ENCODE data around the gene SAMD8.
"Not testable (repeated sequence)": the region's sequence is repeated elsewhere in the genome, so short reads cannot be mapped to it uniquely, and the experiment has no call there.

Gene SAMD8

GRCh38 chr10:75086278-75086934, 25.1 kb upstream of the SAMD8 start:
- DNase-seq (ENCODE audit: low spot score) = no peak

DNA sequence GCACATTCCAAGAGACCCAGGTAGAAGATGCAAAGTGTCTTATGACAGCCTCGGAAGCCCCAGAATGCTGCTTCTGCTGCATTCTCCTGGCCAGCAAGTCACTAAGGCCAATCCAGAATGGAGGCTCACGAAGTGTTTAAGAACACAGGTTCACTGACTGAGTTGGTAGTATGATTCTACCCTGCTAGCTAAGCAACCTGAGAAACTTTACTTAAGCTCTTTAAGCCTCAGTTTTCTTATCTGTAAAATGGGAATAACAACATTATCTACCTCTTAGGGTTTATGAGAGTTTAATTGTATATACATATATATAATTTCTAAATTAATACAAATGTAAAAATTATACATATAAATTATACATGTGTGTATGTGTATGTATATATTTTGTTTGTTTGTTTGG, 22.8 kb upstream of the SAMD8 start:
- DNase-seq (ENCODE audit: low spot score) = no peak

GRCh38 chr10:75089634-75090033, 21.8 kb upstream of the SAMD8 start:
- no peak for DNase-seq (ENCODE audit: low spot score)

DNA sequence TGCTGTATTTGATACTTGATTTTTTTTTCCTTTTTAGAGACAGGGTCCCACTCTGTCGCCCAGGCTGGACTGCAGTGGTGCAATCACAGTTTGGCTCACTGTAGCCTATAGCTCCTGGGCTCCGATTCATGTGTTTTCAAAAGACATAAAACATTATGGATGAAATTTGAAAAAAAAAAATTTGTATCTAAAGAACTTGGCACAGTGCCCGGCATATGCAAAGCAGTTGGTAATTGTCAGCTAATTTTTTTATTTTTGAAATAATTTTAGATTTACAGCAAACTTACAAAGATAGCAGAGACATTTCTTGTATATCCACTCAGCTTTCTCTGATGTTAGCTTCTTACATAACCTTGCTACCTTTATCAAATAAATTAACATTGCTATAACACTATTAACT, 20.3 kb upstream of the SAMD8 start:
- DNase-seq (ENCODE audit: low spot score) = no peak

DNA sequence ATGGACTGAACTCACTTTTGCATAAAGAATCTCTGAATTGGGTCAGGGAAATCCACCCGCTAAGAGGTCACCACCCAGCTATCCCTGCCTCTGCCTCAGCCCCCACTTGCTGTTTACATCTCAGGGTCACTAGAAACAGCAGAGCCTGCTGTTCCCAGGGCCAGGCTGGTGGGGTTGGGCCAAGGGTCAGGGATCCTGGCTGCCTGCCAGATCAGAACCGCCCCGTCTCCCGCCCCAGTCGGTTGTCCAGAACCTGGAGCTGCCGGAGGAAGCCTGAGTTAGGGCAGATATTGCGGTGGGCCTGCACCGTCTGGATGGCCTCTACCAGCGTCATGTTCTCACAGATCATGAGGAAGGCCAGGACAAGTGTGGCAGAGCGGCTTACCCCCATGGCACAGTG, 17.0 kb upstream of the SAMD8 start:
- DNase-seq (ENCODE audit: low spot score) = no peak

- DNase-seq (ENCODE audit: low spot score) = no peak
Observed at GRCh38 chr10:75095631-75096030, 15.8 kb upstream of the SAMD8 start.

GRCh38 chr10:75096749-75097148, 14.7 kb upstream of the SAMD8 start:
- no peak for DNase-seq (ENCODE audit: low spot score)

GRCh38 chr10:75097666-75098285, 13.7 kb upstream of the SAMD8 start:
- DNase-seq (ENCODE audit: low spot score) = no peak

GRCh38 chr10:75098902-75099673, 12.4 kb upstream of the SAMD8 start:
- DNase-seq (ENCODE audit: low spot score) = no peak

DNA sequence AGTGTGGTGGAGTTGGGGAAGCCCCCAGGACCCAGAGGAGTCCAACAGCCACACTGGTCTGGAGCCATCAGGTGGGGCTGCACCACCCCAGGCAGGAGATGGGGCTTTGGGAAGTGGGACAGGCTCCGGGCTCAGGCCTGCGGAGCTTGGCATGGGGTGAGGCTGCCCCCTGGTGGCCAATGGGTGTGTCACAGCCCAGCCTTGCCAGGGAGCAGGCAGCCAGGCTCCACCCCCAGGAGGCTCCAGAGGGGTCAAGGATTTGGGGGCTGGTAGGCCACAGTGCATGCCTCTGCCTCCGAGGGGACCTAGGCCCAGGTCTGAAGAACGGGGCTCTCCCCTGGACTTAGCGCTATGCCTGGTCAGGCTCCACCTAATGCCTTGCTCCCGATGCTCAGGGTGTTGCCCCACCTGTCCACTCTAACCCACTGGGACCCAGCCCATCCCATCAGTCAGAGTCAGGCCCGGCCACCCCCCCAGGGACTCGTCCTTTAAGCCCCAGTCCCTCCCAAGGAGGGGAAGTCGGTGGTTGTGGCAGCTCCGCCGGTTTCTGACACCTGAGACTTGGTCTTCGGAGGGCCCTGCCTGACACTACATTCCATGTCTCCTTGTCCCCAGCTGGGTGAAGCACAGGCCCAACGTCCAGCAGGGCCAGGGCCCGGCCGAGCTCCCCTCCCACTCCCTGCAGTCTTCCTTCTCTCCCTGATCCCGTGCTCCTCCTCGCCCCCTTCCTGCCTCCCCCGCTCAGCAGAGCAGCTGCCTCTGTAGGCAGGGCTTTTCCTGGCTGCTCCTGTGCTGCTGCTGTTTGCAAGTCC, 11.3 kb upstream of the SAMD8 start:
- DNase-seq (ENCODE audit: low spot score) = peak; percentile 77

GRCh38 chr10:75100764-75101291, 10.6 kb upstream of the SAMD8 start:
- no peak for DNase-seq (ENCODE audit: low spot score)

DNA sequence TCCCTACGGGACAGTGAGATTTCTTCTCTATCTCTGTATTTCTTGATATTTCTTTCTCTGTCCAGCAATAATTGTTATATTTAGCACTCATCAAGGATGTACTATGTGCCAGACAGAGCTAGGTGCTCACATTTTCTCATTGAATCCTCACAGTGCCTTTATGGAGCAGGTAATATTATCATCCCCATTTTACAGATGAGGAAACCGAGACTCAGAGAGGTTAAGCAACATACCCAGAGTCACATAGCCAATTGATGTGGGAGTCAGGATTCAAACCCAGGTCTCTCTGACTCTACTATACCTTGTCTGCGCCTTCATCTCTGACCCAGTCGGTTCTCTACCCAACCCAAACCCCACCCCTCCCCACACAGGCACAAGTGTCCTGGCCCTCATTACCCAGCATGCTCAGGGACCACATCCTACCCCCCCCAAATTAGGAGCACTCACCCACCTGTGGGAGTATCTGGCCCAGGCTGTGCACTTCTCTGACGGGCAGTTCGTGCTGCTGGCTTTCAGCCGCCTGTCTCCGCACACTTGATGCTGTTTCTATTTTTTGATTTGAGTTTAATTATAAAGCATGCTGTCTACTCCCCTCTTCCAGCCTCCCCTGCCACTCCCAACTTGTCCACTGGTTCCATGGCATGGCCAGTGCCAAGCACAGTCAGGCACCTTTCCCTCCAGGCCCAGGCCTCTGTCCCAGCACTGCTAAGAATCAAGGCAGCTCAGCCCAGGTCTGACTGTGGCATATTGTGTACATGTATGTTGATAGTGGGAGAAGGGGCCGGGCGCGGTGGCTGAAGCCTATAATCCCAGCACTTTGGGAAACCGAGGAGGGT, 9.8 kb upstream of the SAMD8 start:
- DNase-seq (ENCODE audit: low spot score) = no peak

DNA sequence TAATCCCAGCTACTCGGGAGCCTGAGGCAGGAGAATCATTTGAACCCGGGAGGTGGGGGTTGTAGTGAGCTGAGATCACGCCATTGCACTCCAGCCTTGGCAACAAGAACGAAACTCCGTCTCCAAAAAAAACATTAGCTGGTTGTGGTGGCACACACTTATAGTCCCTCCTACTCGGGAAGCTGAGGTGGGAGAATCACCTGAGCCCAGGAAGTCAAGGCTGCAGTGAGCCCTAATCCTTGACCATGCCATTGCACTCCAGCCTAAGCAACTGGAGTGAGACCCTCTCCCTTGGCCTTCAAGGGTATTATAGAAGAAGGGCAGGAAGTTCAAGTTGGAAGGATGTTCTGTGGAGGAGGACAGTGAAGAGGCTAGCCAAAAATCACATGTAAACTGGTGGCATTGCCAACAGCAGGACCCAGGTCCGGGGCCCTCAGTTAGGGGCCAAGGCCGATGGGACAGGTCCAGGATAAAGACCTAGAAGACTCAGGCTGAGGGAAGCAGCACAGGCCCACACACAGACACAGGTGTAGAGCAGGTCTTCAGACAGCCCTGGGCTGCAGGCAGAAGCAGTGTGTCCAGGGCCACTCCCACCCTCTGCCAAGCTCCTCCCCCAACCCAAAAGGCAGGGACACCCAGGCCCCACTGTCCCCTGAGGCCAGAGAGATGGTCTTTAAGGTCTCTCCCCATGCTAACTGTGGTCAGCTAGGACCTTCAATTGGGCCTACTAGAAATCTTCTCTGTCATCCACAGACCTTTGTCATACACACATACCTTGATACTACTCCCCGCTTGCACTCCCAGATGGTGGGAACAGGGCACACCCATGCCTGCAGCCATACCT, 8.4 kb upstream of the SAMD8 start:
- DNase-seq (ENCODE audit: low spot score) = no peak

DNA sequence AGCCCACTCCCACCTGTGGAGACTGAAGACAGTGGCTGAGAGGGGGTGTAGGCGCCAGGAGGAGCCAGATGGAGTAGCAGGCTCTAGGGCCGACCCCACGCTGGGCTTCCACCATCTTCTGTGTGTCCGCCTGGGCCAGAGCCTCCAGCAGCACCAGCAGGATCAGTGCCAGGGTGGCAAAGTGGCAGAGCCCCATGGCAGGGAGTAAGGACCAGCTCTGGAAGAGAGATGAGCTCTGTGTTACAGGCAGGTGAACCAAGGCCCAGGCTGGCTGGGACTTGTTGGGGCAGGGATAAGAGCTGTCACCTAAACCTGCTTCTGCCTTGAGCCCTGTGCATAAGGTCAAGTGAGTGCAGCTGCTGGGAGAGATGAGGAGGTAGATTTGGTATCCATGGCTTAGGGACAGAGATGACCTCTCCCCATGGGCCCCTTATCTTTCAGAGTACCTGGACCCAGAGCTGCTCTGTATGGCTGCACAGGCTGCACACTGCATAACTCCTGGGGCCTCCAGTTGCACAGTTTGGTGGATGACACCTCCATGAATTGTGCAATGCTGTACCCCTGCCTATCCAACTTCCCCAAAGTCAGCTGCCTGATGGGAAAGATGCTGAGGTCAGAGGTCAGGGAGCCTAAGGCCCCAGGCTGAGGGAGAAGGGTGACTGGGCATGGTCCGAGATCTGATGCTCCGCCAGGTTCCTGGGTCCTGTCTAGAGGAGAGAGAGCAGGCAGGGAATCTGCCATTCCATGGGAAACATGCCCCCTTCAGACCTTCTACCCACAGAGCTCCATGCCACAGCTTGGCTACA, 7.4 kb upstream of the SAMD8 start:
- DNase-seq (ENCODE audit: low spot score) = no peak

DNA sequence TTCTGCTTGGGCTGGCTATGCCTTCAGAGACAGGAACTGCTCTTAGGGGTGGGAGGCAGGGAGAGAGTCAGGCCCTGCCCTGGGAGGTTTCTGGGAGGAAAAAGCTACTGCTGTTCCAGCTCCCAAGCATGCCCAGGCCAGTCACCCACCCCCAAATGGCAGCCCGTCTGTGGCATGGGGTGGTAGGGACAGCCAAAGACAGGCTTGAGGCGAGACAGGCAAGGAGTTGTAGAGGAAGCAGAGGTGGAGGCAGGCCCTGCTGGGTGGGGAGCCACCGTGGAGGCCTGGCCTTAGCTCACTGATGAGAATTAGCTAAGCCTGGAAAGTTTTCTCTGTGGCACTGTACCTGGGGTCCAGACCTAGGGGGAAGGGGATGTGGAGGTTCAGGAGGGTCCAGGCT, 6.6 kb upstream of the SAMD8 start:
- DNase-seq (ENCODE audit: low spot score) = no peak

GRCh38 chr10:75105576-75106197, 5.8 kb upstream of the SAMD8 start:
- DNase-seq (ENCODE audit: low spot score) = no peak

DNA sequence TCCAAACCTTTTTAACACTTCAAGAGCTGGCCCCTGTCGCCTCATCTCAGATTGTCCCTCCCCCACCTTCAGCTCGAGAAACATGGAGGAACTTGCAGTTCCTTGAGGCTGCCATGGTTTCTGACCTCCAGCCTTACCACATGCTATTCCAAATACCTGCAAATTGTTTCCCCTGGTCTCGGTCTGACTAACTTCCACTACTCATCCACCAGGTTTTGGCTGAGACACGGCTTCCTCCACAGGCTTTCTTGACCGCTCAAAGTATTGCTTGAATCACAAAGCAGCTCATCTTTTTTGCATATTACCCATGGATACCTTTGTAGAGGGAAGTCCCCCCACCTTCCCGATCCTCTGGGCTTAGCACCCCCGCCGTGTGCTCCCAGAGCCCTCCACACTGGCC, 5.2 kb upstream of the SAMD8 start:
- no peak for DNase-seq (ENCODE audit: low spot score)

DNA sequence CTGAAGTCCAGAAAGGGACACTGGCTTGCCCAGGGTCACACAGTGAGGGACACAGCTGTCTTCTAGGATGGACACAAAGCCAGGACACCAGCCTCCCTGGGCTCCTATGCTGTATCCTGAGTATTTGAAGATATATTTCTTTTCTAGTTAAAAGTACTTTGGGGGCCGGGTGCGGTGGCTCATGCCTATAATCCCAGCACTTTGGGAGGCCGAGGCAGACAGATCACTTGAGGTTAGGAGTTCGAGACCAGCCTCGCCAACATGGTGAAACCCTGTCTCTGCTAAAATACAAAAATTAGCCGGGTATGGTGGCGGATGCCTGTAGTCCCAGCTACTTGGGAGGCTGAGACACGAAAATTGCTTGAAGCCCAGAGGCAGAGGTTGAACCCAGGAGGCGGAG, 4.6 kb upstream of the SAMD8 start:
- not testable (repeated sequence) for DNase-seq (ENCODE audit: low spot score)
